Right hindlimb (tissue), 1 donor: ENCODE data around the gene PSME3IP1.
A peak's percentile ranks its signal among the peaks of the same experiment; 100 is the strongest.
"Not testable (repeated sequence)": the region's sequence is repeated elsewhere in the genome, so short reads cannot be mapped to it uniquely, and the experiment has no call there.

Source experiments
- DNase-seq: peaks from one replicate; pipeline ENCODE4 v3.0.0-alpha.2; 2018

Gene PSME3IP1

DNA sequence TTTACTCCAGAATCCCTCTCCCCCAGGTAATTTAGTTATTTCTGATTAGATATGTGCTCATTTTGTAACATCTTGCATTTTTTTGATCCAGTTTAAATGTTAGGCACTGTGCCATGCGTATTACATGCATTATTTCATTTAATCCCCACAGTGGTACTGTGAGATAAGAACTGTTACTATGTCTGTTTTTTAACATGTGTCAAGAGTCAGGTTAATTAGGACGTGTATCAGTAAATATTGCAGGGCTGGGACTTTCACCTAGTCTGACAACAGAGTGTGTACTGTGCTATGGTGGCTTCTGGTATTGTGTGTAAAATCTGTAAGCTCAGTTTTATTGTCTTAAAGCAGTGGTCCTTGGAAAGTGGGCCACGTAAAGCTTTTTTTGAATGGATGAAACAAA is 10.9 kb upstream of the PSME3IP1 start:
- no peak for DNase-seq

DNA sequence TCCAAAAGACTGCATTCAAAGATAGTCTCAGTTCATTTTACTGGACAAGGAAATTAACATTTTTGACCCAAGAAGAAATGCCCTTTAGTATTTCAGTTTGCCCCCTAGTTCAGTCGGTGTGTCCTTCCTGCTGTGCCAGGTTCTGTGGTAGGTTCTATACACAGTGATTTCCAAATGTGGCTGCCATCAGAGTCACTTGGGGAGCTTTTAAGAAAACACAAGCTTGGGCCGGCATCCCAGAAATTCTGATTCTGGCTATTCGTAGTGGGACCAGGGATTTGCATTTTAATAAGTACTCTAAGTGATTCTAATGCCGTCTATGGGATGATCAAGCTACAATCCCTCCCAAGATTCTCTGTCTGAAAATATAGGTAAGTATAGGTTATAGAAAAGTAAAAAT is 10.4 kb upstream of the PSME3IP1 start:
- no peak for DNase-seq

DNA sequence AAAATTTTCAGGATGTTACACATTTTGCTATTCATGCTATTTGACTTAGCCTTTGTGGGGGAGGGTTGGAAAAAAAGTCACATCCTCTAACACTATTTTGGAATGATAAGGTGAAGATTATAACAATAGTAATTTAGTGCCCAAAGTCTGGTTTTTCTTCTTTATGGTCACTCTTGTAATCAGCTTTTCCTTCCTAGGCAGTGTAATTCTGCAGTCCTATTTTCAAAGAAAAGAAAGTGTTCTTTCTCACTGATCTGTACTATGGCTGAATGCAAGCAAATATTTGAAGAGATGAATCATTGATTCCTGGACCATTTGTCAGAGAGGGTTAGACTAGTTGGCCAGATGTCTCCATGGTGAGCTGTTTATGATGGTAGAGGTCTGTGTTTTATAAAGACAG is 8.7 kb upstream of the PSME3IP1 start:
- DNase-seq = no peak

DNA sequence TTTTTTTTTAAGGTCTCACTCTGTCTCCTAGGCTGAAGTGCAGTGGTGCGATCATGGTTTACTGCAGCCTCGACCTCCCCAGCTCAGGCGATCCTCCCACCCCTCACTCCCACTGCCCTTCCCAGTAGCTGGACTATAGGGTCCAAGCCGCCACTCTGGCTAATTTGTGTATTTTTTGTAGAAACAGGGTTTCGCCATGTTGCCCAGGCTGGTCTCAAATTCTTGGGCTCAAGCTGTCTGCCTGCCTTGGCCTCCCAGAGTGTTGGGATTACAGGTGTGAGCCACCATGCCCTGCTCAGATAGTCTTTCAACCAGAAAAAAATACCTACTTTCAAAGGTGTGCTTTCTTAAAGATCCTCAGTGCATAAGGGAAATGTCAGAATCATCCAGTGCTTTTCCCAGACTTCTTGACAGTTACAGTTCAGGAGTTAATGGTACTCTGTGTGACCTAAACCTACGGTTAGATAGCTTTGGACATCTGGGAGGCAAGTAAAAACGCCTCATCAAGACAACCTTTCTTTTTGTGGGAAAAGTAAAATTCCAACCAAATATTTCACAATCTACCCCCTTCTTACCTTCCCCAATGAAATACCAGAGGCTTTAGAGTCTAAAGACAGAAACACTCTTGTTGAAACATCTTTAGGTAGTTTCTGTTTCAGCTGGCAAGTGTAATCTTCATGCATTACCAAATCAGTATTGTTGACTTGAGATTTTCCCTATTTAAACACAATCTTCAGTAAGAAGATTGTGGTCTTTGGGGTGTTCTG is 7.1 kb upstream of the PSME3IP1 start:
- no peak for DNase-seq

DNA sequence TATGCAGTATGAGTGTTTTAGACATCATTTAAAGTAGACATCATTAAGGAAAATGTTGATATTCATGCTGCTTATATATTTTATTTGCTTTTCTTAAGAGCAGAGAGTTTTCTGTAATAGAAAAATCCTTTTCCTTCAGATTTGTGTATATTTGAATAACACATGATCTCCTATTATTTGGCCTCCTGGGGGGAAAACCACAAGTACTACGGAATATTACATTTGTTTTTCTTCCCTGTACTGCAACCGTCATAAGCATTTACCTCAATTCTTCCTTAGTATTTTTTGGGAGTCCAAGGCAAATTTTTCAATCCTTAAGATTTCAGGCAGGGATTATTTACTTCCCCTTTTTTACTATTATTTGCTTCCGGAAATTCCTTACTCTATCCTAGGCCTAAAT is 6.3 kb upstream of the PSME3IP1 start:
- DNase-seq = no peak

DNA sequence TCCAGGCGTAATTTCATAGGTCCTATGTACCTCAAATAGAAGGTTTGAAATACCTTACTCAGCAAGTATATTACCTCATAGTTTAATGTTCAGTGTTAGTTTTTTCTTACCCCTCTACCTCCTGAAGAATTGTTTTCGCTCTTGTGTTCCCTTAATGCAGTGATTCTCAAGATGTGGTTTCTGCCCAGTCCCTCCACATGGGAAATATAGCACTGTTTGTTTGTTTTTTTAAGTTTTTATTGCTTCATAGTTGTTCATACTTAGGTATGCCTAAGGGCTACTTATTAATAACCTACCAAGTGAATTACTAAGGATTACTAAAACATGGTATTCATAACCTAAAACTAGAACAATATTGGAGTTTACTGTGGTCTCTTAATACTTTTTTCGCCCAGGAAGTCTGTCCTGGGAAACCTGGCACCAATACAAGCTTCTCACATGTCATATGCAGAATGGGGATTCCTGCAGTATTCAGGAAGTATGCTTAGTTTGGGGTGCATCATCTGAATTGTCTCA is 5.3 kb upstream of the PSME3IP1 start:
- no peak for DNase-seq

DNA sequence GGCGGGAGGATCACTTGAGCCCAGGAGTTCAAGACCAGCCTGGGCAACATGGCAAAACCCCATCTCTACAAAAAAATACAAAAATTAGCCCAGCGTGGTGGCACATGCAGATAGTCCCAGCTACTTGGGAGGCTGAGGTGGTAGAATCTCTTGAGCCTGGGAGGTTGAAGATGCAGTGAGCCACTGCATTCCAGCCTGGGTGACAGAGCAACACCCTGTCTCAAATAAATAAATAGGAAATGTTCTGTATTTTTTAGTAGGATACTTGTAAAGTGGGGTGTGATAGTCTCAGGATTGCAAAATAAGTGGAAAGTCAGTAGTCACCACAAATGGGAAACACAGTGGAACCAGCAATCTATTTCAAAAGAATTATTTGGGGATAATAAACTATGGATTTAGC is 4.3 kb upstream of the PSME3IP1 start:
- DNase-seq = no peak

DNA sequence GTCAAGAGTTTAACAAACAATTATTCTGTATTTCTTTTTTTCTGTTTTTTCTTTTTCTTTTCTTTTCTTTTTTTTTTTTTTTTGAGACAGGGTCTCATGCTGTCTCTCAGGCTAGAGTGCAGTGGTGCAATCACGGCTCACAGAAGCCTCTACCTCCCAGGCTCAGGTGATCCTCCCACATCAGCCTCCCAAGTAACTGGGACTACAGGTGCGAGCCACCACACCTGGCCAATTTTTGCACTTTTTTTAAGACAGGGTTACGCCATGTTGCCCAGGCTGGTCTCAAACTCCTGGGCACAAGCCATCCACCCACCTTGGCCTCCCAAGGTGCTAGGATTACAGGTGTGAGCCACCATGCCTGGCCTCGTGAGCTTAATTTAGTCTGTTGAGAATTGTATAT is 3.7 kb upstream of the PSME3IP1 start:
- DNase-seq = not testable (repeated sequence)

DNA sequence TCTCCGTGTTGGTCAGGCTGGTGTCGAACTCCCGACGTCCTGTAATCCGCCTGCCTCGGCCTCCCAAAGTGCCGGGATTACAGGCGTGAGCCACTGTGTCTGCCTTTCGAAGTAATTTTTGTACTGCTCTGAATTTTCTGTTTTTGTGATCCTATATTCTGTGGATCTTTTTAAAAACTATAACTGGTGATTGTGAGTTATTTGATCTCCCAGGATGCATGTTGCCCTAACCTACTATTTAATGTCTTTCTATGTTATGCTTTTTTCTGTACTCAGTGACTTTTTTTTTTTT is 2.8 kb upstream of the PSME3IP1 start:
- no peak for DNase-seq

DNA sequence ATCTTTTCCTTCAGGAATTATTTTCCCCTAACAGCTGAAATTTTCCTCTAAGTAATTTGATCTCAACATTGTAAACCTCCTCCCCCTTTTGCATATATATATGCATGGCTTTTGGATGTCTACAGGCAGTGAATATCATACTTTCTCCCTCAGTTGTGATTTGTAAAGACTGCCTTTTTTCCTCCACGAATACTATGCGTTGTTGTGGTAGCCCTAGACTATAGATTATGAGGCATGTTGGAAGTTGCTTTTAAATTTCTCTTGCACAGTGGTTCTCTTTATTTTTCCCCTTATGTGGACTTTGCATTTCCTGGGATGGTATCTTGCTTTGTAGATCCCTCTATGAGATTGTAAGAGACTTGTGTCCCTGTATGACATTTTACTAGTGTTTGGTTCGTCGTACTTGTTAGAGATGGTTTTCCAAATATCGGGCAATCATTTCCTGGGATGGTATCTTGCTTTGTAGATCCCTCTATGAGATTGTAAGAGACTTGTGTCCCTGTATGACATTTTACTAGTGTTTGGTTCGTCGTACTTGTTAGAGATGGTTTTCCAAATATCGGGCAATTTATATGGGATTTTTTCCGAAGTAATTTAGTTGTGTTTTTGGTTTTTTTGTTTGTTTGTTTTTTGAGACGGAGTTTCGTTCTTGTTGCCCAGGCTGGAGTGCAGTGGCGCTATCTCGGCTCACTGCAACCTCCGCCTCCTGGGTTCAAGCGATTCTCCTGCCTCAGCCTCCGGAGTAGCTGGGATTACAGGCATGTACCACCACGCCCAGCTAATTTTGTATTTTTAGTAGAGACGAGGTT is 2.3 kb upstream of the PSME3IP1 start:
- DNase-seq = not testable (repeated sequence)

DNA sequence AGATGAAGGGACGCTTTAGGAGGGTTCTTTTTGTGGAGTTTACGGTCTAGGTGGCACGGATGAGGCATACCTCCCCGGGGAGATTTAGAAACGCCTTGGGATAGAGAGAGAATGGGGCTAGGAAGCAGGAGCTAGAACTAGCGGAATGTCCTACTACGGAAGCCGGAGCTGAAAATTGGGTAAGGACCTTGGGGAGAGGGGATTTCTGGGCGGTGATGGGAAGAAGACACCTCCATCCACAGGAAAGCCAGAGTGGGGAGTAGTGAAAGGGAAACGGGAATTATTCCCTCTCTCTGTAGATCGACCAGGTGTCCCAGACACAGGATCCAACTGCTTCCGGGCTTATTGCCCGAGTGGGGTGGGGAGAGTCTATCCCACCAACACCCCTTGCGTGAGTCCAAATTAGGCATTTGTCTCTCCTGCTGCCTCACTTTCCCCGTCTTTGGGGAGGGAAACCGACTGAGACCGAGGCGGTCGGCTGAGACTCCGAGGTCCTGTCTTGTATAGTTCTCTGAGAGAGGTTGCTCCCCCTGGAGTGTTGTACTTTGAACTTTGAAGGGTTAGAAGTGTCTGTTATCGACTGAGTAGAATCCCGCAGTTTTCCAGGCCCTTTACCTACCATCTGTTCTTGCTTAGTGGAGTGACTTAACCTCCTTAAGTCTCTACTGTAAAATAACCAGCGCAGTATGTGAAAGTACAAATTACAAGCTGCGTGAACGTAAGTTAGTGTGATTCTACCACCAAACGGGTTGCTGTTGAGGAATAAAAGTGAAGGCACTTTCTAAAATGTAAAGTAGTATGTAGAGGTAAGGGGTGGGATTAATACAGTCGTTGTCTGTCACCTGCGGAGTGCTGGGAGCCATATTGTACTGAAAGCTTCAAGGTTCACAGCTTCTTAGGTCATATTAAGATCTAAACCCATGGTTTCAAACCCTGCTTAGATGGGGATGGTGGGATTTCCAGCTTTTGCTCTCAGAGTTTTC is 1.3 kb upstream of the PSME3IP1 start:
- peak; percentile 56 for DNase-seq

DNA sequence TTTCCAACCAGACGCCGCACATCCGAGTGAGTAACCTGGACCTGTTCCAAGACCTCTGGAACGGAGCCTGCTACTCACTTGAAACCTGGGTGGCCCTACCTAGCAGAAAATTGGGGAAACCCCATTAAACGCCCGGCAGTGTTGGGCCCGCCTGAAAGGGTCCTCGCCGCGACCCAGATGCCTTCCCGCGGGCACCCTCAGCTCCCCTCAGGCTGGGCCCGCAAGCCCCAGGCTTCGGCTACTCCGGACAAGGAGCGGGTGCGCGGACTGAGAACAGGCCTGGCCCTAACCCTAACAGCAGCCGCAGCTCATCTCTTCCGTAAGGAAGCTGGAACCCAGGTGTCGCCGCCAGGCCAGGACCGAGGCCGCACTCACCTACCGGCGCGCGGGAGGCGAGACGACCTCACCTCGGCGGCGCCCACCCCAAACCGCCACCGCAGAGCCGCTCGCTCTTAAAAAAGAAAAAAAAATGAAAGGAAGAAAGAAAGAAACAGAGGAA is 344 bp downstream of the PSME3IP1 start:
- DNase-seq = peak; percentile 64

DNA sequence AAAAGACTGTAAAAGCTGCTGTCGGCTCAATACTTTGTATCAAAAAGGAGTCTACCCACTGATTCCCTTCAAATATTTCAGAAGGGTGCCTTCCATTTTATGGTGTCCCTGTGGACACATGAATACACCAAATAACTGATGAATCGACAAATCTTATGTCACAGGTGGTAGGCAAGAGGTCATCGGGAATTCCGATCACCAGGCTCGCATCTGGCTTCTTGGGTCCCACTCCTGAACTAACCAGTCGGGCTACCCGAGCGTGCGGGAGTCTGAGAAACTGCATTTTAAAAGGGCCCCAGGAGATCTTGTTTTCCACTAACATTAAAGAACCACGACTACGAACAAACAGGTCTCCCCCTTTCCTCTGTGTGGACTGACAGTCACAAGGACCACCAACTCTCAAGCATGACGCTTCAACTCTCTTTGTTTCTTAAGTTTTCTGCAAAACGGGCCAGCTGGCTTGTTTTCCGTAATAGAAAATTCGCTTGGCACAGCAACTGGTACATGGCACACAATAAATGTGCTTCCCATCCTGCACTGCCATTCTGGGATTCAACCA is 873 bp downstream of the PSME3IP1 start:
- DNase-seq = no peak

DNA sequence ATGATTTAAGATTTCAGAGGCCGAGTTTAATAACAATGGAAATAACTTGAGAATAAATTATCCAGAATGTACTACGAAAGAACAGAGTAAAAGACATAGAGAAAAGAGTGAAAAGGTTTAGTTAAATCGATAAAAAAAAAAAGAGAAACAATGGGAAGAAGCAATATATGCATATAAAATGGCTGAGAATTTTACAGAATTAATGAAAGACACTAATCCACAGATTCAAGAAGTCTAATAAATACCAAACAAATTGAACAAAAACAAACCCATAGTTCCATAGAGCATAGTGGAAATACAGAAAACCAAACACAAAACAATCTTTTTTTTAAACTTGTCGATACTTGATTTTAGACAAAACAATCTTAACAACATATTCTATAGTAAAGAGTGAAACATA is 1.7 kb downstream of the PSME3IP1 start:
- DNase-seq = no peak

DNA sequence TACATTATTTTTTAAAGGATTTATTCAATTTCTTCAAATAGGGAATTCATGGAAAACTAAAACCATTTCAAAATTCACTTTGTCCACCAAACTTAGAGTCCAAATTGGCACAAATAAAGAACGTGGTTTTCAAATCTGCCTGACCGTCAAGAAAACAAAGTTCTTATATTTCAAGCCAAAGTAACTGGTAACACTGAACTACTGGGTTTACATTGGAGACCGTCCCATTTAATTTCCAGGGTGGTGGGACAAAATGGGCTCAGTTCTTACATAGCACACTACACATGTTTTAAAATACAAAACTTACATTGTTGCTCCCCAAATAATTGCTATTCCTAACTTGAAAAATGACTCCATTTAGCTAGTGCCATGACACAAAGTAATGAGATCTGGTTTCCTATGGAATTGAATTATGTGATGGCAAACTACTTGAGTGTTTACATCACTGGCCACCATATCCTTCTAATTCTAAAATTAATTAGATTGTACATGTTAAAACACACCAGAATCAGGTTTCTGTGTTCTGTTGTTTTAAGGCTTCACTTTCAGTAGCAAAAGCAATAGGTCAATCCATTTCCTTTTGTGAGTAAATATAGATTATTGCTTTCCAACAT is 6.5 kb downstream of the PSME3IP1 start:
- no peak for DNase-seq

DNA sequence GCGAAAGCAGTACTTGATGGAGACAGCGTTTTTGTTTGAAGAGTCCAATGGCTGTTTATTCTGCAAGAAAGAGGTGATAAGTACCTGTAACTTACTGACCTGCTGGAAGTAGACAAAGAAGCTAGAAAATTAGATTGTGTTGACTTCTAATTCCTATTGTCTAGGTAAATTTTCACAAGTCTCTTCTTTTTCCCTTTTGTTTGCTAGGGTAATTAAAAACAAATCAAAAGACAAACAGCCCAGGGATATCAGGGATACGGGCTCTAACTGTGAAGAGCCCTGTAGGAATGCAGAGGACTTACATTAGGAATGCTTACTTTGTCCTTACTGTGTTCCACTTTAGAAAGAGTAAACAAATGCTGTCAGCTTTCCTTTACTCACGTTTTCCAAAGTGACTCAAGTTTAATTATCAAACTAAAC is 7.0 kb downstream of the PSME3IP1 start:
- no peak for DNase-seq

DNA sequence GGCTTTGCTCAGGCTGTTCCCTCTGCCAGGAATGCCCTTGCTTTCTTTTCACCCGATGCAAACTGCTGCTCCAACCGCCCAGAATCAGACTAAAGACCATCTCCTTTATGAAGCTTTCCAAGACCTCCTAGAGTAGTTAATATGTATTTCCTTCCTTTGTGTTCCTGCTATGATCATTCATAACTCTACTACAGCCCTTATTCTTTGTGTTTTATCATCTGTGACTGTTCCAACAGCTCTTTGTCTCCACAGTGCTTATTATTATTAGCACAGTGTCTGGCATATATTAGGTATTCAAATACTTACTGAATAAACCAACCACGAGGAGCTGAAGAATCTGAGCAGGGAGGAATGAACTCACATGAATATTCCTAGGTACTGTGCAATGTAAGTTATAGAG is 7.6 kb downstream of the PSME3IP1 start:
- DNase-seq = no peak

DNA sequence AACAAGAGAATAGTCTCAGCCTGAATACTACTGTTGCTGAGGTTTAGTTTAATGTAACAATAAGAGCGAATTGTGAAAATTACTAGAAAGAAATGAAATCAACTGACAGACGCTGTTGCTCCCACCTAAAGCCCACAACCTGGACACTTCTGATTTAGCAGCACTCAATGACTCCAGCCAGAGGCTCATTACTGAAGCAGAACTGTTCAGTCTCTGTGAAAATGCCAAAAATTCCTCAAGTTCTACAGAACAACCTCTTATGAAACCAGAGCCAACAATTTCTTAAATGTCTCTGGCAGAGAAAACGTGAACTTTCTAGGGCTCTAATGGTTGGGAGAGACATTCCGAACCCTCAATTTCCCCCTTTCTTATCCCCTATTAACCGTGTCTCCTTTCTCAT is 9.9 kb downstream of the PSME3IP1 start:
- no peak for DNase-seq

DNA sequence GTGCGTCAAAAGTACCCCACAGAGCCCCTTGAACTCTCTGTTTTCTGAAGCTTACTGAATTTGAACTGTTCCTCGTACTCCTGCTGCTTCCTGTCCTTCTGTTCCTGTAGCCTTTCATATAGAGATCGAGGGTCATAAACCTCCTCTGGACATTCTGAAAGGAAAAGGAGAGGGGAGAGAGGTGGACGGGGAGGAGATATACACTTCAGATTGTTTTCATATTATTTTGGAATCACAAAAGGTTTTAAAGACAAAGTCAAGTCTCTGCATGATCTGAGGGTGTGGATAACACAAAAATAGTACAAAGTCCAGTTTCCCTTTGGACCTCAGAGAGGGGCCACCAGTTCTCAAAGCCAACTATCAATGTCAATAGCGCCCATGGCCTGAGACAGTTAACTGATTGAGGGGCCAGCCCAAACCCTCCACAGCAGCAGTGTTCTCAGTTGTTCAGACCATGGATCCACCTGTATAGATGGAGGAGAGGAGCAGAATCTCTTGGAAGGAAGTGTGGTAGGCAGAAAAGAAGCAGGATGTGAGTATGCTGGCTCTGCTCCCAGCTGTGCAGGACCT is 13.0 kb downstream of the PSME3IP1 start:
- no peak for DNase-seq

DNA sequence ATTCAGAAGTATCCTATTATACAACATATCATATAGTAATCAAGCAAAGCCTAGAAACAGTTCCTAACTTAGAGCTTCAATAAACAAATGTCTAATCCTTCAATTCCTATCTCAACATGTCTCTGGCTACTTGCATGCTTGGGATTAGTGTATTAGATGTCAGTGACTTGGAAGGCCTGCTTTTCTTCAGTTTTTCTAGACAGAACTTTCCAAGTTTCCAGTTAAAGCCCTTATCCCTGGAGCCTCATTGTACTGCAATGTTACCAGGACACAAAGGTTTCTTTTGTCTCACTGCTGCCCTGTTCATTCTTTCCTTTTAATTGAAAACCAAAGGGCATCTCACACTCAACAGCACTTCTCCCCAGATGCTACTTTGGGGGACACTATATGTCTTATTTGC is 16.5 kb downstream of the PSME3IP1 start:
- DNase-seq = no peak

DNA sequence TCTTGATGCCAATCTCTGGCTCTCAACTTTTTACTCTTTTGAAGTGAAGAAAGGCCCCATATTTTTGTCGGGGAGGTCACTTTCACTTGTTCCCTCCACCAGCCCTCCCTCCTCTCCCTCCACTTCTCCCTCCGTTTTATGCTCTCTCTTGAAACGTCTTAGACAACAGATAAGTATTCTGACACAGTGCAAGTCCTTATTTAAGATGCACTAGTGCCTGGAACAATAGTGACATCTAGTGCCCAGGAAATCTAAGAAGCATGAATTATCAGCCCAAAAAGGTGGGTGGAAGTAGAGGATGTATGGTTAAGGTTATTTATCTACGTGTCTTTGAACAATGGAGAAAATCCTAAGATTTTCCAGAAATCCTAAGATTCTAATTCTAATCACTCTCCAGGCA is 17.9 kb downstream of the PSME3IP1 start:
- no peak for DNase-seq

DNA sequence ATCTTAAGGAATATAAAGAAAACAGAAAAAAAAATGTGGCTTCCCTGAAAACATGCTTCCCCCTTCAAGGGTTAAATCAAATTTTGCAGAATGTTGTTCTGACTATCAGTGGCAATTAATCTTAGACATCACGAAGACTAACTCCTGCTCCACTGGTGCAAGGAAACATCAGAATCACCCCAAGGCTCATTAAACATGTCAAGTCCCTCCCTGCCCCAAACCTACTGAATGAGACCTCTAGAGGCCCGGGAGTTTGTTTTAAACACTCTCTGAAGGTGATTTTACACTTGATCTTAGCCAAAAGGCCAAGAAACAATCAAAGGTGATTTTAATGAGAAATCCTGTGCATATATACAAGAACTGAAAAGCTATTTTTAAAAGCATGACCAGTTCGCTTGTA is 18.3 kb downstream of the PSME3IP1 start:
- DNase-seq = no peak
